ENCODE measurements around the gene NXN.
"Not testable (repeated sequence)": the region's sequence is repeated elsewhere in the genome, so short reads cannot be mapped to it uniquely, and the experiment has no call there.

The NXN gene

GRCh38 chr17:917941-918740 is 61.4 kb downstream of the NXN start:
- DNase-seq (ENCODE audit: low read depth): no peak

DNA sequence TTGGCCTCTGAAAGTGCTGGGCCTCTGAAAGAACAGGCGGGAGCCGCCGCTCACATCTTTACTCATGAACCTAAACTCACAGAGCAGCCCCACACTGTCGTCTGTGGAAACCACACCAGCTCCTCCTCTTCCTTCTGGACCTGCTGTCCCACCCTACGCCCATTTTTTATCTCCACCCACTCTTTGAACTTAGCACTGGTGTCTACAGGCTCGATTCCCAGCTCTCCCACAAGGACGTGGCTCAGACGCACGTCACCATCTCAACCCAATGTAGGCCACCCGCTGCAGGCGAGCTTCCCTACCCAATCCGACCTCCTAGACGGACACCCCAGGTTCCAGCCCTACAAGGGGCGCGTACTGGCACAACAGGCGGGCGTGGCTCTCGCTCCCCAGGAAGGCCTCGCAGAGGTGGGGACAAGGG is 62.2 kb downstream of the NXN start:
- no peak for DNase-seq (ENCODE audit: low read depth)

GRCh38 chr17:916315-916714 is 63.3 kb downstream of the NXN start:
- no peak for DNase-seq (ENCODE audit: low read depth)

DNA sequence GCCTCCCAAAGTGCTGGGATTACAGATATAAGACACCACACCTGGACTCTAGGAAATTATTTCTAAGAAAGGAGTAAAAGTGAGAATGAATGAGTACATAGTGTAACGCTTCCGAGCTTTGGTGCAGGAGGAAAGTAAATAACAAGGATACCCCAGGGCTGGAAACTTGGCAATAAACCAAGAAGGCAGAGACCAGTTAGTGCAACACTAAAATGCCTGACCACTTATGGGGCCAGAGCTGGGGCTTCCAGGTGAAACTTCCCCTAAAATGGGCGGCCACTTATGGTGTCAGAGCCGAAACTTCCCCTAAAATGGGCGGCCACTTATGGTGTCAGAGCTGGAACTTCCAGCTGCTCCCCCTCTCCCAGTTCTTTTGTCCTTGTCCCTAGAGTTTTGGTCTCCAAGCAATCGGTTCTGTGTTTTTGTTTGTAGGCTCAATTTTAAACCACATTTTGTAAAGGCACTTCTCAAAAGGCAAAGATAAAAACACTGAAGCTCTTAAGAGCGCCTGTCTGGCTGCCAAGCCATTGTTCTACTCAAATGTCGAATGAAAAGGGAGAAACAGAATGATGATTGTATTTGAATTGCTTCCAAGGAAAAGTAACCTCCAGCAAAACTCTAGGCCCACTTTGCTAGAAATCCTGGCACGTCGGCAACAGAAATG is 63.9 kb downstream of the NXN start:
- DNase-seq (ENCODE audit: low read depth): no peak

GRCh38 chr17:914561-914960 is 65.0 kb downstream of the NXN start:
- no peak for DNase-seq (ENCODE audit: low read depth)

GRCh38 chr17:913207-913606 is 66.4 kb downstream of the NXN start:
- no peak for DNase-seq (ENCODE audit: low read depth)

- DNase-seq (ENCODE audit: low read depth): no peak
Measured at GRCh38 chr17:909642-910323, 69.8 kb downstream of the NXN start.

- no peak for DNase-seq (ENCODE audit: low read depth)
Measured at GRCh38 chr17:907725-908124, 71.9 kb downstream of the NXN start.

- DNase-seq (ENCODE audit: low read depth): not testable (repeated sequence)
Measured at GRCh38 chr17:905708-906107, 73.9 kb downstream of the NXN start.

DNA sequence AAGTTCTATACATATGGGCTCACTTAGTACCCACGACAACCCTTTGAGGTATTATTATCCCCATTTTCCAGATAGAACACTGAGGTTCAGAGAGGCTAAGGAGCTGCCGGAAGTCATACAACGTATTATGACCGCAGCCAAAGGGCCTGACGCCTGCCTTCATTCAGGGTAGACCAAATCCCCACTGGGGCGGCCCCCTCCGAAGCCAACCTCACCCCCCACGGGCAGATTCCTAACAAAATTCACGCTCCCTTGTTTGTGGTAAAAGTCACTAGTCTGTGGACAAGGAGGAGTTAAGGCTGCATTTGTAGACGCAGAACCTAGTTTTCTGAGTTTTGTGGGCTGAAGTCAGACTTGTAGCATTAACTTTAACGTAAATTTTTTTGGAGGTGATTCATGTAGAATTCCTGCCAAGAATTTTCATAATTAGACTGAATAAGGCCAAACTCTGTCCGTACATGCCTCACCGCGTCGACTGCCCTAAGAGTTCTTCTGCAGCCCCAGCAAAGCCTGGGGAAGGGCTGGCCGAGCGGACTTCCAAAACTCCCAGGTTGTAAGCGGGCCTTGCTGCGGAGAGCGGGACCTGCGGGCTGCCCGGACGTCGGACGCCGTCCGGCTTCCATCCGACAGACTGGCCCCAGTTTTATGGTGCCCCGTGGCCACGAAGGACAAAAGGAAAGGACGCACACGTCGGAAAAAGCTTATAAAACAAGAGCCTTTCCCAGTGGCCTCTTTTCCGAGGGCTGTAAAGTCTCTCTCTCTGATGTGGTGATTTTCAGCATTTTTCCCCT is 75.7 kb downstream of the NXN start:
- no peak for DNase-seq (ENCODE audit: low read depth)

GRCh38 chr17:902463-902862 is 77.1 kb downstream of the NXN start:
- no peak for DNase-seq (ENCODE audit: low read depth)

- no peak for DNase-seq (ENCODE audit: low read depth)
Measured at GRCh38 chr17:901964-902363, 77.6 kb downstream of the NXN start.

DNA sequence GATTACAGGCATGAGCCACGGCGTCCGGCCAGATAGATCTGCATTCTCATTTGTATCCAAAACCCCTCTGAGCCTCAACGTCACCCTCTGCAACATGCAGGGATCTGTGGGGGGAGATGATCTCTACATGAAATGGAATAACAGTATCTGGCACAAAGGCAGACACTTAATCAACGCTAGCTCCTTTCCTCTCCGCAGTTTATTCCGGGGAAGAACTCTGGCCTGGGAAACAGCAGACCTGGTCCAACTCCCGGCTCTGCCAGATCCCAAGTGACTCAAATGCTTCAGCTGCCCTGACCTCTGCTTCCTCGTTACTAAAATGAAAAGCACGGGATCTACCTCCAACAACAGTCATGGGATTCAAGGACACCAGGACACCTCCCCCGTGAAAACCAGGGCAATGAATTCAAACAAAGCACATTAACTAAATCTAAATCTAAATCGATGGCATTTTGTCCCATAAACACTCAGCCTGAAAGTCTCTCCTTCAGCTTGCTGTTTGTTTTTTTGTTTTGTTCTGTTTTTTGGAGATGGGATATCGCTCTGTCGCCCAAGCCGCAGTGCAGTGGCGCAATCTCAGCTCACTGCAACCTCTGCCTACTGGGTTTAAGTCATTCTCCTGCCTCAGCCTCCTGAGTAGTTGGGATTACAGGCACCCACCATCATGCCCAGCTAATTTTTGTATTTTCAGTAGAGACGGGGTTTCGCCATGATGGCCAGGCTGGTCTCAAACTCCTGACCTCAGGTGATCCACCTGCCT is 78.2 kb downstream of the NXN start:
- no peak for DNase-seq (ENCODE audit: low read depth)

GRCh38 chr17:900336-900934 is 79.1 kb downstream of the NXN start:
- no peak for DNase-seq (ENCODE audit: low read depth)

DNA sequence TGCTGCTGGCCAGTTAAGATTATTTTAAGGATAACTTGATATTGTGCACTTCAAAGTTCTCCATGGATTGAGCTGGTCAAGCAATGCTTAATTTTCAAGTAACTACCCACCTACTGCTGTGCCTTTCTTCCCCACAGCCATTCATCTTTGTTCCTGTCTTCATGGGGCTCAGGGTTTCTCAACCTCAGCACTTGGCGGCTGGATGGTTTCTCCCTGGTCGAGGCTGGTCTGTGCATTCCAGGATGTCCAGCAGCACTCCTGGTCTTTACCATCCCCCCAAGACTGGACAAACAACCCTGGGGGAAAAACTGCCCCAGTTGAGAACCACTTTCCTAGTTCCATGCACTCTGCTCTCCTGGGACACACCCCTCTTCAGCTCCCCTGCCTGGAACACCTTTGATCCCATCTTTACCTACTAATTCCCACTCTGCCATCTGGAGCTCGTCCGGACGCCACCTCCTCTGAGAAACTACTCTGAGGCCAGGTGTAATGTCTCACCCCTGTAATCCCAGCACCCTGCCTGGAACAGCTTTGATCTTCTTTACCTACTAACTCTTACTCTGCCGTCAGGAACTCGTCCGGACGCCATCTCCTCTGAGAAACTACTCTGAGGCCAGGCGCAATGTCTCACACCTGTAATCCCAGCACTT is 81.5 kb downstream of the NXN start:
- no peak for DNase-seq (ENCODE audit: low read depth)

- no peak for DNase-seq (ENCODE audit: low read depth)
Measured at GRCh38 chr17:896953-897661, 82.5 kb downstream of the NXN start.

DNA sequence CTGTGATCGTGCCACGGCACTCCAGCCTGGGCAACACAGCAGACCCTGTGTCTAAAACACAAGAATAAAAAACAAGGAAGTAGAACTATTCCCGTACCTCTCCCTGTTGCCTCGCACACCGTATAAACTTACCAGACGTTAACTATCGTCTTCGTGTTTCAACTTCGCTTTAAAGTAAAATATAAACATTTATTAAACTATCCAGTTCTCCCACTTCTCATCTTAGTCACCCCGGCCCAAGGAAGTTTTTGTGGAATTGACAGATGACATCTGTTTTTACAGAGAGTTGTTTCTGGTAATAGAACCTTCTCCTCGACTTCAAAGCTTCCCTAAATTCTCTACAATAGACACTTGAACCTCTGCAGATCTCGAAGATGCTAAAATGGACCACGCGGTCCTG is 83.1 kb downstream of the NXN start:
- DNase-seq (ENCODE audit: low read depth): no peak

DNA sequence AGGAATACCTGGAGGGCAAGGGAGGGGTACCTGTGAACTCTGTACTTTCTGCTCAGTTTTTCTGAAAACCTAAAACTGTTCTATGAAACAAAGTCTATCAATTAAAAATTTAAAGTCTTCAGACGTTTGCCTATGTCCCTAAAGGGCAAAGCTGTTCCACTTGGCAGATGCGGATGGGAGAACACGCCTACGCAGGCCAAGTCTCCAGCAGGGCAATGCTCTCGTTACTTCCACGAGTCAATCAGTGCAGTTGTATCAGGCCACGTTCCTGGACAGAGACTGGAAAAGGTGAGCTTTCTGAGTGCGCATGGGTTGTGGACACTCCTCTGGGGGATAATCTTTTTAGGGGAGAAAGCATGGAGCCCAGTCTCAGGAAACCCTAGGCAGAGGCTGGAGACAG is 86.6 kb downstream of the NXN start:
- no peak for DNase-seq (ENCODE audit: low read depth)

- DNase-seq (ENCODE audit: low read depth): no peak
Measured at GRCh38 chr17:888998-889441, 90.6 kb downstream of the NXN start.
